Ecto neural progenitor cell (in vitro differentiated cells): ENCODE measurements around the gene INPP5A.
"Not testable (repeated sequence)": the region's sequence is repeated elsewhere in the genome, so short reads cannot be mapped to it uniquely, and the experiment has no call there.

Experiments
- DNase-seq: peaks from one replicate; pipeline ENCODE4 v3.0.0-alpha.2; 2018; ENCODE audit warnings: low spot score

Gene INPP5A

GRCh38 chr10:132696204-132696603 lies 158.6 kb downstream of the INPP5A start:
- DNase-seq: peak; percentile 12

- peak; percentile 28 for DNase-seq
Observed at GRCh38 chr10:132696728-132697577, 159.4 kb downstream of the INPP5A start.

GRCh38 chr10:132697578-132698200 lies 160.1 kb downstream of the INPP5A start:
- DNase-seq: peak; percentile 25

GRCh38 chr10:132698211-132698751 lies 160.7 kb downstream of the INPP5A start:
- DNase-seq: peak; percentile 36

GRCh38 chr10:132698761-132699391 lies 161.3 kb downstream of the INPP5A start:
- DNase-seq: peak; percentile 30

GRCh38 chr10:132699411-132700155 lies 162.0 kb downstream of the INPP5A start:
- peak; percentile 40 for DNase-seq

- DNase-seq: peak; percentile 25
Observed at GRCh38 chr10:132700156-132701098, 162.8 kb downstream of the INPP5A start.

GRCh38 chr10:132701099-132701845 lies 163.7 kb downstream of the INPP5A start:
- DNase-seq: no peak

- DNase-seq: no peak
Observed at GRCh38 chr10:132701846-132702190, 164.2 kb downstream of the INPP5A start.

GRCh38 chr10:132702601-132703418 lies 165.2 kb downstream of the INPP5A start:
- no peak for DNase-seq

GRCh38 chr10:132703419-132704007 lies 165.9 kb downstream of the INPP5A start:
- no peak for DNase-seq

- no peak for DNase-seq
Observed at GRCh38 chr10:132704008-132704814, 166.6 kb downstream of the INPP5A start.

- DNase-seq: not testable (repeated sequence)
Observed at GRCh38 chr10:132704815-132705064, 167.2 kb downstream of the INPP5A start.

GRCh38 chr10:132705173-132705572 lies 167.6 kb downstream of the INPP5A start:
- DNase-seq: no peak

GRCh38 chr10:132705943-132706342 lies 168.4 kb downstream of the INPP5A start:
- no peak for DNase-seq

- no peak for DNase-seq
Observed at GRCh38 chr10:132706701-132707100, 169.1 kb downstream of the INPP5A start.

GRCh38 chr10:132707121-132707775 lies 169.7 kb downstream of the INPP5A start:
- no peak for DNase-seq

- no peak for DNase-seq
Observed at GRCh38 chr10:132707776-132708171, 170.2 kb downstream of the INPP5A start.
